ENCODE measurements around the gene TEDC2.

DNA sequence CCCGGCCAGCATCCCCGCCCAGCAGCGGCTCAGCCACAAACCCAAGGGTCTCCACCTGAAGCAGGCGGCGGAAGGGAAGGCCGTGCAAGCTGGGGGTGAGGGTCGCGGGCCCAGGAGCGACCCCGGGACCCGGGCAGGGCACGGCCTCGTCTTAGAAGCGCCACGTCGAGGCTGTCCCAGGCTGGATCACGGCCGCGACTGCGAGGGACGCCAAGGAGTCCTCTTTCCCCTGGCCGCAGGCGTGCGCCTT lies 31.2 kb upstream of the TEDC2 start:
- TF ChIP-seq, protein P1, sequence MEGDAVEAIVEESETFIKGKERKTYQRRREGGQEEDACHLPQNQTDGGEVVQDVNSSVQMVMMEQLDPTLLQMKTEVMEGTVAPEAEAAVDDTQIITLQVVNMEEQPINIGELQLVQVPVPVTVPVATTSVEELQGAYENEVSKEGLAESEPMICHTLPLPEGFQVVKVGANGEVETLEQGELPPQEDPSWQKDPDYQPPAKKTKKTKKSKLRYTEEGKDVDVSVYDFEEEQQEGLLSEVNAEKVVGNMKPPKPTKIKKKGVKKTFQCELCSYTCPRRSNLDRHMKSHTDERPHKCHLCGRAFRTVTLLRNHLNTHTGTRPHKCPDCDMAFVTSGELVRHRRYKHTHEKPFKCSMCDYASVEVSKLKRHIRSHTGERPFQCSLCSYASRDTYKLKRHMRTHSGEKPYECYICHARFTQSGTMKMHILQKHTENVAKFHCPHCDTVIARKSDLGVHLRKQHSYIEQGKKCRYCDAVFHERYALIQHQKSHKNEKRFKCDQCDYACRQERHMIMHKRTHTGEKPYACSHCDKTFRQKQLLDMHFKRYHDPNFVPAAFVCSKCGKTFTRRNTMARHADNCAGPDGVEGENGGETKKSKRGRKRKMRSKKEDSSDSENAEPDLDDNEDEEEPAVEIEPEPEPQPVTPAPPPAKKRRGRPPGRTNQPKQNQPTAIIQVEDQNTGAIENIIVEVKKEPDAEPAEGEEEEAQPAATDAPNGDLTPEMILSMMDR (IDR thresholded peaks at IDR 0.05) = peak in 1 of 3 donors; percentile 14
- TF ChIP-seq POLR2AphosphoS5 (IDR thresholded peaks at IDR 0.05) = no peak
